Measurements from ENCODE around the gene SH2D3A. TPM values are rescaled to one million over a fixed set of nuclear protein-coding genes. Genes with fewer than 3 reads are reported as not detected.
"Not testable (repeated sequence)": the region's sequence is repeated elsewhere in the genome, so short reads cannot be mapped to it uniquely, and the experiment has no call there.

SH2D3A gene
- total and polyA plus RNA-seq, 2 donors (not counting 3 experiments of a cell fraction or from before 2014, with no cell fraction given): 0.04 to 0.53 TPM

DNA sequence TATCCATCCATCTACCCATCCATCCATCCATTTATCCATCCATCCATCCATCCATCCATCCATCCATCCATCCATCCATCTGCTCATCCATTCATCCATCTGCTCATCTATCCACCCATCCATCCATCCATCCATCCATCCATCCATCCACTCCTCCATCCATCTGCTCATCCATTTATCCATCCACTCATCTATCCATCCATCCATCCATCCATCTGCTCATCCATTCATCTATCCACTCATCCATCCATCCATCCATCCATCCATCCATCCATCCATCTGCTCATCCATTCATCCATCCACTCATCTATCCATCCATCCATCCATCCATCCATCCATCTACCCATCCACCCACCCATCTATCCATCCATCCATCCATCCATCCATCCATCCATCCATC, 8.8 kb upstream of the SH2D3A start:
- H3K27me3 ChIP-seq (ENCODE audit: control insufficient read depth in 2 of 2, insufficient read depth in 2 of 2, low read length in 2 of 2); intact Hi-C loops (cut with micrococcal nuclease); H3K4me2 ChIP-seq (ENCODE audit: insufficient read depth, low read length); H3K9ac ChIP-seq (replicated peaks; ENCODE audit: extremely low read depth, insufficient read depth, low read length); H3K36me3 ChIP-seq (ENCODE audit: control insufficient read depth in 2 of 2, extremely low read depth in 1 of 2, insufficient read depth in 2 of 2, low read length in 2 of 2); FAIRE-seq; H3K27ac ChIP-seq (ENCODE audit: insufficient read depth, low read depth, low read length); BruUV-seq (replicated peaks); H3K9me3 ChIP-seq (replicated peaks; ENCODE audit: control insufficient read depth, insufficient read depth, low read length); H3K4me1 ChIP-seq (ENCODE audit: control insufficient read depth, extremely low read depth, insufficient read depth, low read length); dilution Hi-C loops (cut with MboI; ENCODE audit: extremely low pct_ligation_motif_present, low sequenced_read_pairs); H3K9me1 ChIP-seq (replicated peaks; ENCODE audit: control insufficient read depth, extremely low read depth, insufficient read depth, low read length); H2AFZ ChIP-seq (ENCODE audit: low read depth, low read length); CTCF ChIA-PET; H4K20me1 ChIP-seq (replicated peaks; ENCODE audit: control insufficient read depth, extremely low read depth, insufficient read depth, low read length); H3K79me2 ChIP-seq (ENCODE audit: control insufficient read depth, insufficient read depth, low read length); POLR2A ChIA-PET; H3K4me3 ChIP-seq (replicated peaks in 1 of 3; ENCODE audit: insufficient read depth in 1 of 3, low read depth in 1 of 3, low read length in 3 of 3); DNase-seq (ENCODE audit: low read depth, low spot score): not testable (repeated sequence)

DNA sequence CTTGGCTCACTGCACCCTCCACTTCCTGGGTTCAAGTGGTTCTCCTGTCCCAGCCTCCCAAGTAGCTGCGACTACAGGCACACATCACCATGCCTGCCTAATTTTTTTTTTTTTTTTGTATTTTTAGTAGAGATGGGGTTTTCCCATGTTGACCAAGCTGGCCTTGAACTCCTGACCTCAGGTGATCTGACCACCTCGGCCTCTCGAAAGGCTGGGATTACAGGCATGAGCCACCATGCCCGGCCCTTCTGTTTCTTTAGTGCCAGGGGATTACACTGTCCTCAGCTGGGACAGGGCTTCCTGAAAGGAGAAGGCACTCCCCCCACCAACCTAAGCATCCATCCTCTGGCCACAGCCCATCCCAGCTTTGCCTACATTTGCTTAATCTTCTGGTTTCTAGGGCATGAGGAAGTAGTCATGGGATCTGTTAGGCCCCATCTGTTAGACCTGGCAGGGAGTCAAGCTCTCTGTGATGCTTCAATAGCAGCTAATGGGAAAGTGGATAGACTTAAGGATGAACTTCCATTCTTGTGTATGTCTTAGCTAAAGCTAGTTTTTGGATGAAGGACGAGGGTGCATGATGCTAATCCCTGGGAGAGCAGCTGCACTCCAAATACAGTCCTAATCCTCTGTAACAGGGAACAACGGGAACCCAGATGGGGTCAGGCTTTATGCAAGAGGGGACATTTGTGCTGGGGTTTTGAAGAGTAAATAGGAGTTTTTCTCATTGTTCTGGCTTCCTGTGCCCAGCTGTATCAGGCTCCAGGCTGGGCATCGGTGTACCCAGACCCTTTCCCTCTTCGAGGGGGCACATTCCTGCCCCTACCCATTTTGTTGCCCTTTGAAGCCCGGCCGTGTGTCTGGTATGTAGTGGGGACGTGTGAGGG, 7.8 kb upstream of the SH2D3A start:
- no peaks in the 10 kb centered on the region for H3K79me2 ChIP-seq (ENCODE audit: control insufficient read depth, insufficient read depth, low read length)
- TF ChIP-seq POLR2A (IDR thresholded peaks at IDR 0.05; ENCODE audit: low read depth, low read length): no peak
- TF ChIP-seq, protein P1, sequence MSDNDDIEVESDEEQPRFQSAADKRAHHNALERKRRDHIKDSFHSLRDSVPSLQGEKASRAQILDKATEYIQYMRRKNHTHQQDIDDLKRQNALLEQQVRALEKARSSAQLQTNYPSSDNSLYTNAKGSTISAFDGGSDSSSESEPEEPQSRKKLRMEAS (IDR thresholded peaks at IDR 0.05; ENCODE audit: insufficient read depth, insufficient read length): no peak
- no peak for TF ChIP-seq JUN (IDR thresholded peaks at IDR 0.05; ENCODE audit: borderline replicate concordance, insufficient read depth, insufficient read length, low read depth)
- no peak for TF ChIP-seq POLR2AphosphoS5 (IDR thresholded peaks at IDR 0.05; ENCODE audit: insufficient read depth, low read depth, low read length)
- no peak for TF ChIP-seq FOS (IDR thresholded peaks at IDR 0.05; ENCODE audit: borderline replicate concordance, insufficient read depth, low read length)
- TF ChIP-seq, protein P2, sequence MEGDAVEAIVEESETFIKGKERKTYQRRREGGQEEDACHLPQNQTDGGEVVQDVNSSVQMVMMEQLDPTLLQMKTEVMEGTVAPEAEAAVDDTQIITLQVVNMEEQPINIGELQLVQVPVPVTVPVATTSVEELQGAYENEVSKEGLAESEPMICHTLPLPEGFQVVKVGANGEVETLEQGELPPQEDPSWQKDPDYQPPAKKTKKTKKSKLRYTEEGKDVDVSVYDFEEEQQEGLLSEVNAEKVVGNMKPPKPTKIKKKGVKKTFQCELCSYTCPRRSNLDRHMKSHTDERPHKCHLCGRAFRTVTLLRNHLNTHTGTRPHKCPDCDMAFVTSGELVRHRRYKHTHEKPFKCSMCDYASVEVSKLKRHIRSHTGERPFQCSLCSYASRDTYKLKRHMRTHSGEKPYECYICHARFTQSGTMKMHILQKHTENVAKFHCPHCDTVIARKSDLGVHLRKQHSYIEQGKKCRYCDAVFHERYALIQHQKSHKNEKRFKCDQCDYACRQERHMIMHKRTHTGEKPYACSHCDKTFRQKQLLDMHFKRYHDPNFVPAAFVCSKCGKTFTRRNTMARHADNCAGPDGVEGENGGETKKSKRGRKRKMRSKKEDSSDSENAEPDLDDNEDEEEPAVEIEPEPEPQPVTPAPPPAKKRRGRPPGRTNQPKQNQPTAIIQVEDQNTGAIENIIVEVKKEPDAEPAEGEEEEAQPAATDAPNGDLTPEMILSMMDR (IDR thresholded peaks at IDR 0.05; ENCODE audit: extremely low read depth in 1 of 2, insufficient read depth in 1 of 2, low read depth in 1 of 2, low read length in 2 of 2): no peak
- TF ChIP-seq MYC (IDR thresholded peaks at IDR 0.05; ENCODE audit: low read depth, low read length): no peak
- no peak for TF ChIP-seq GATA2 (IDR thresholded peaks at IDR 0.05; ENCODE audit: insufficient read depth, insufficient read length, low read depth, low read length)
- no peak overlapping the region for H3K4me3 ChIP-seq (replicated peaks in 1 of 3; ENCODE audit: insufficient read depth in 1 of 3, low read depth in 1 of 3, low read length in 3 of 3)
- intact Hi-C loops (cut with micrococcal nuclease) (no loop called here), dilution Hi-C loops (cut with MboI; ENCODE audit: extremely low pct_ligation_motif_present, low sequenced_read_pairs) (no loop called here)
- FAIRE-seq: no peak
- no TSS peak for BruUV-seq (replicated peaks)
- H4K20me1 ChIP-seq (replicated peaks; ENCODE audit: control insufficient read depth, extremely low read depth, insufficient read depth, low read length): no peaks in the 10 kb centered on the region
- no peak overlapping the region for H3K4me2 ChIP-seq (ENCODE audit: insufficient read depth, low read length)
- no peaks in the 10 kb centered on the region for H3K4me1 ChIP-seq (ENCODE audit: control insufficient read depth, extremely low read depth, insufficient read depth, low read length)
- H3K27ac ChIP-seq (ENCODE audit: insufficient read depth, low read depth, low read length): no peak overlapping the region
- no peak overlapping the region for H2AFZ ChIP-seq (ENCODE audit: low read depth, low read length)
- no peaks in the 10 kb centered on the region for H3K36me3 ChIP-seq (ENCODE audit: control insufficient read depth in 2 of 2, extremely low read depth in 1 of 2, insufficient read depth in 2 of 2, low read length in 2 of 2)
- DNase-seq (ENCODE audit: low read depth, low spot score): no peak
- H3K9me1 ChIP-seq (replicated peaks; ENCODE audit: control insufficient read depth, extremely low read depth, insufficient read depth, low read length): no peaks in the 10 kb centered on the region
- H3K9me3 ChIP-seq (replicated peaks; ENCODE audit: control insufficient read depth, insufficient read depth, low read length): no peaks in the 10 kb centered on the region
- no peak overlapping the region for H3K9ac ChIP-seq (replicated peaks; ENCODE audit: extremely low read depth, insufficient read depth, low read length)
- ChIA-PET POLR2A (no interaction called here), CTCF (interaction anchor here (2.2 to 4.1 kb wide), 2 partner anchors 88 to 258 kb away, joined by 5 to 21 read pairs; no protein-coding TSS in a partner anchor)
- no peaks in the 10 kb centered on the region for H3K27me3 ChIP-seq (ENCODE audit: control insufficient read depth in 2 of 2, insufficient read depth in 2 of 2, low read length in 2 of 2)
